ENCODE data around the gene SCAND1. TPM values are rescaled to one million over a fixed set of nuclear protein-coding genes. Genes with fewer than 3 reads are reported as not detected.

Gene SCAND1
- total RNA-seq, 1 experiment from 2014 or later = 95.2 TPM

- H3K36me3 ChIP-seq (ENCODE audit: insufficient read depth, low read length, poor library complexity, severe bottlenecking) = peaks cover 8% of the 10 kb centered on the region
- H3K4me1 ChIP-seq (ENCODE audit: insufficient read depth, low read length, poor library complexity, severe bottlenecking) = no peaks in the 10 kb centered on the region
- intact Hi-C loops (cut with micrococcal nuclease; ENCODE audit: unreplicated experiment) = no loop called here
- ChIA-PET CTCF (no interaction called here), POLR2A (ENCODE audit: low non-redundant PET) (no interaction called here)
- H3K27ac ChIP-seq (ENCODE audit: low read depth, low read length, poor library complexity, severe bottlenecking) = no peak overlapping the region
- TF ChIP-seq, protein P1, sequence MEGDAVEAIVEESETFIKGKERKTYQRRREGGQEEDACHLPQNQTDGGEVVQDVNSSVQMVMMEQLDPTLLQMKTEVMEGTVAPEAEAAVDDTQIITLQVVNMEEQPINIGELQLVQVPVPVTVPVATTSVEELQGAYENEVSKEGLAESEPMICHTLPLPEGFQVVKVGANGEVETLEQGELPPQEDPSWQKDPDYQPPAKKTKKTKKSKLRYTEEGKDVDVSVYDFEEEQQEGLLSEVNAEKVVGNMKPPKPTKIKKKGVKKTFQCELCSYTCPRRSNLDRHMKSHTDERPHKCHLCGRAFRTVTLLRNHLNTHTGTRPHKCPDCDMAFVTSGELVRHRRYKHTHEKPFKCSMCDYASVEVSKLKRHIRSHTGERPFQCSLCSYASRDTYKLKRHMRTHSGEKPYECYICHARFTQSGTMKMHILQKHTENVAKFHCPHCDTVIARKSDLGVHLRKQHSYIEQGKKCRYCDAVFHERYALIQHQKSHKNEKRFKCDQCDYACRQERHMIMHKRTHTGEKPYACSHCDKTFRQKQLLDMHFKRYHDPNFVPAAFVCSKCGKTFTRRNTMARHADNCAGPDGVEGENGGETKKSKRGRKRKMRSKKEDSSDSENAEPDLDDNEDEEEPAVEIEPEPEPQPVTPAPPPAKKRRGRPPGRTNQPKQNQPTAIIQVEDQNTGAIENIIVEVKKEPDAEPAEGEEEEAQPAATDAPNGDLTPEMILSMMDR (conservative IDR thresholded peaks at IDR 0.05; ENCODE audit: low read depth, low read length) = no peak
- TF ChIP-seq EZH2 (IDR thresholded peaks at IDR 0.05; ENCODE audit: borderline replicate concordance, low read depth, low read length, poor library complexity, severe bottlenecking) = no peak
- H3K4me3 ChIP-seq (ENCODE audit: low read depth, low read length, poor library complexity, severe bottlenecking) = no peak overlapping the region
- no peak for DNase-seq (ENCODE audit: low spot score)
- H3K9me3 ChIP-seq (ENCODE audit: low read depth, low read length, poor library complexity, severe bottlenecking) = no peaks in the 10 kb centered on the region
- BruUV-seq (replicated peaks) = no TSS peak
- no peaks in the 10 kb centered on the region for H3K27me3 ChIP-seq (replicated peaks; ENCODE audit: insufficient read depth, low read depth, low read length, poor library complexity)
Observed at GRCh38 chr20:35934050-35934449, 20.3 kb downstream of the SCAND1 start.

- TF ChIP-seq, protein P1 (conservative IDR thresholded peaks at IDR 0.05; ENCODE audit: low read depth, low read length) = no peak
- CTCF ChIA-PET = no interaction called here
- DNase-seq (ENCODE audit: low spot score) = no peak
- Histone ChIP-seq H3K27me3 (replicated peaks; ENCODE audit: insufficient read depth, low read depth, low read length, poor library complexity) (no peaks in the 10 kb centered on the region), H3K36me3 (ENCODE audit: insufficient read depth, low read length, poor library complexity, severe bottlenecking) (peaks cover 9% of the 10 kb centered on the region), H3K4me3 (ENCODE audit: low read depth, low read length, poor library complexity, severe bottlenecking) (no peak overlapping the region), H3K4me1 (ENCODE audit: insufficient read depth, low read length, poor library complexity, severe bottlenecking) (no peaks in the 10 kb centered on the region), H3K27ac (ENCODE audit: low read depth, low read length, poor library complexity, severe bottlenecking) (no peak overlapping the region), H3K9me3 (ENCODE audit: low read depth, low read length, poor library complexity, severe bottlenecking) (no peaks in the 10 kb centered on the region)
- BruUV-seq (replicated peaks) = no TSS peak
- intact Hi-C loops (cut with micrococcal nuclease; ENCODE audit: unreplicated experiment) = no loop called here
- POLR2A ChIA-PET (ENCODE audit: low non-redundant PET) = no interaction called here
Observed at GRCh38 chr20:35929301-35929700, 25.0 kb downstream of the SCAND1 start.

- H3K27me3 ChIP-seq (replicated peaks; ENCODE audit: insufficient read depth, low read depth, low read length, poor library complexity) = no peaks in the 10 kb centered on the region
- TF ChIP-seq EZH2 (IDR thresholded peaks at IDR 0.05; ENCODE audit: borderline replicate concordance, low read depth, low read length, poor library complexity, severe bottlenecking) = no peak
- TF ChIP-seq, protein P1 (conservative IDR thresholded peaks at IDR 0.05; ENCODE audit: low read depth, low read length) = no peak
- H3K27ac ChIP-seq (ENCODE audit: low read depth, low read length, poor library complexity, severe bottlenecking) = no peak overlapping the region
- POLR2A ChIA-PET (ENCODE audit: low non-redundant PET) = no interaction called here
- H3K36me3 ChIP-seq (ENCODE audit: insufficient read depth, low read length, poor library complexity, severe bottlenecking) = peaks cover 14% of the 10 kb centered on the region
- CTCF ChIA-PET = no interaction called here
- H3K4me1 ChIP-seq (ENCODE audit: insufficient read depth, low read length, poor library complexity, severe bottlenecking) = no peaks in the 10 kb centered on the region
- no peak overlapping the region for H3K4me3 ChIP-seq (ENCODE audit: low read depth, low read length, poor library complexity, severe bottlenecking)
- no peaks in the 10 kb centered on the region for H3K9me3 ChIP-seq (ENCODE audit: low read depth, low read length, poor library complexity, severe bottlenecking)
- intact Hi-C loops (cut with micrococcal nuclease; ENCODE audit: unreplicated experiment) = no loop called here
- BruUV-seq (replicated peaks) = no TSS peak
- DNase-seq (ENCODE audit: low spot score) = no peak
Observed at GRCh38 chr20:35920523-35920922, 33.8 kb downstream of the SCAND1 start.

All from A673 (cell line).